ENCODE results near the gene SWSAP1. TPM values are rescaled to one million over a fixed set of nuclear protein-coding genes. Genes with fewer than 3 reads are reported as not detected.

The SWSAP1 gene
- total RNA-seq, 4 donors from 2014 or later = 0.66 to 1.7 (median 1.5) TPM

DNA sequence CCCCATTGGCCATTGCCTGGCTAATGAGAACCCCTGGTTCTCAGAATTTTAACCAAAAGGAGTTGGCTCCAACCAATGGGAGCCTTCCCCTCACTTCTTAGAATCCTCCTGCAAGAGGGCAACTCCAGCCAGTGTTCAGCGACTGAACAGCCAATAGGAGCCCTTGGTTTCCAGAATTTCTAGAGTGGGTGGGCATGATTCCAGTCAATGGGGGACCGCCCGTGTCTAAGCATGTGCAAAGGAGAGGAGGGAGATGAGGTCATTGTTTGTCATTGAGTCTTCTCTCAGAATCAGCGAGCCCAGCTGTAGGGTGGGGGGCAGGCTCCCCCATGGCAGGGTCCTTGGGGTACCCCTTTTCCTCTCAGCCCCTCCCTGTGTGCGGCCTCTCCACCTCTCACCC, 9.5 kb upstream of the SWSAP1 start:
- 65% methylated on average over 5 of the region's 5 CpGs for WGBS
- no peak for TF ChIP-seq POLR2AphosphoS5 (IDR thresholded peaks at IDR 0.05)
- no peak for TF ChIP-seq EP300 (IDR thresholded peaks at IDR 0.05)
- no peak for TF ChIP-seq POLR2A (IDR thresholded peaks at IDR 0.05; ENCODE audit: low read depth)
- TF ChIP-seq, protein P1, sequence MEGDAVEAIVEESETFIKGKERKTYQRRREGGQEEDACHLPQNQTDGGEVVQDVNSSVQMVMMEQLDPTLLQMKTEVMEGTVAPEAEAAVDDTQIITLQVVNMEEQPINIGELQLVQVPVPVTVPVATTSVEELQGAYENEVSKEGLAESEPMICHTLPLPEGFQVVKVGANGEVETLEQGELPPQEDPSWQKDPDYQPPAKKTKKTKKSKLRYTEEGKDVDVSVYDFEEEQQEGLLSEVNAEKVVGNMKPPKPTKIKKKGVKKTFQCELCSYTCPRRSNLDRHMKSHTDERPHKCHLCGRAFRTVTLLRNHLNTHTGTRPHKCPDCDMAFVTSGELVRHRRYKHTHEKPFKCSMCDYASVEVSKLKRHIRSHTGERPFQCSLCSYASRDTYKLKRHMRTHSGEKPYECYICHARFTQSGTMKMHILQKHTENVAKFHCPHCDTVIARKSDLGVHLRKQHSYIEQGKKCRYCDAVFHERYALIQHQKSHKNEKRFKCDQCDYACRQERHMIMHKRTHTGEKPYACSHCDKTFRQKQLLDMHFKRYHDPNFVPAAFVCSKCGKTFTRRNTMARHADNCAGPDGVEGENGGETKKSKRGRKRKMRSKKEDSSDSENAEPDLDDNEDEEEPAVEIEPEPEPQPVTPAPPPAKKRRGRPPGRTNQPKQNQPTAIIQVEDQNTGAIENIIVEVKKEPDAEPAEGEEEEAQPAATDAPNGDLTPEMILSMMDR (IDR thresholded peaks at IDR 0.05) = no peak
- Histone ChIP-seq H3K4me1 (peaks cover 0 to 10% (median 0%) of the 10 kb centered on the region in 4 donors), H3K4me3 (no peak overlapping the region), H3K9me3 (no peaks in the 10 kb centered on the region), H3K27me3 (no peaks in the 10 kb centered on the region), H3K36me3 (peaks cover 12 to 79% (median 65%) of the 10 kb centered on the region in 4 donors), H3K27ac (replicated peaks in 1 of 4) (no peak overlapping the region)
- no peak for DNase-seq (ENCODE audit: extremely low spot score)
- intact Hi-C loops (cut with DNase I) = no loop called here

DNA sequence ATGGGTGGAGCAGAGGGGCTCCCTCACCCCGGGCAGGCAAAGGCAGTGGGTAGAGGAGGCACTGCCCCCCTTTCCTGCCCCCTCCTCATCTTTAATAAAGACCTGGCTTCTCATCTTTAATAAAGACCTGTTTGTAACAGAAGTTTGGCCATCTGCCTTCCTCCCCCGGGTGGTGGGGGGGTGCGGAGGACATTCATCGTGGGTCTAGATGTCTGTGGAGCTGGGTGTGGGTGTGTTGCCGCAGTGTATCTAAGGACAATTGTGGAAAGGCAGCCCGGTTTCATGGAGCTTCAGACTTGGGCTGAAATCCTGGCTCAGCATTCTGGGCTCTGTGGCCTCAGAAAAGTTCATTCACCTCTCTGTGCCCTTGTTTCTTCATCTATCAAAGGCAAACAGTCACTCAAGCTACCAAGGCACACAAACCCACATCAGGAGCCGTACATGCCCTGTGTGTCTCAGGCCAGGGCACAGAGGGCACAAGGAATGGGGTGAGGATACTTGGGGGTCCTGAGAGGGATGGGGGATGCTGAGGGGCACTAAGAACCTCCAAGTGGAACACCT, 8.8 kb upstream of the SWSAP1 start:
- WGBS = 64% methylated on average over 7 of the region's 7 CpGs
- Histone ChIP-seq H3K4me3 (no peak overlapping the region), H3K36me3 (peaks cover 12 to 75% (median 61%) of the 10 kb centered on the region in 4 donors), H3K4me1 (peaks cover 0 to 10% (median 0%) of the 10 kb centered on the region in 4 donors), H3K27ac (replicated peaks in 1 of 4) (no peak overlapping the region), H3K27me3 (no peaks in the 10 kb centered on the region), H3K9me3 (no peaks in the 10 kb centered on the region)
- no peak for TF ChIP-seq POLR2AphosphoS5 (IDR thresholded peaks at IDR 0.05)
- TF ChIP-seq POLR2A (IDR thresholded peaks at IDR 0.05; ENCODE audit: low read depth) = no peak
- TF ChIP-seq EP300 (IDR thresholded peaks at IDR 0.05) = no peak
- TF ChIP-seq, protein P1 (IDR thresholded peaks at IDR 0.05) = no peak
- intact Hi-C loops (cut with DNase I) = no loop called here
- DNase-seq (ENCODE audit: extremely low spot score) = no peak

- Histone ChIP-seq H3K4me3 (no peak overlapping the region), H3K9me3 (no peaks in the 10 kb centered on the region), H3K4me1 (peaks cover 0 to 10% (median 0%) of the 10 kb centered on the region in 4 donors), H3K36me3 (peaks cover 5 to 56% (median 42%) of the 10 kb centered on the region in 4 donors), H3K27ac (replicated peaks in 1 of 4) (no peak overlapping the region), H3K27me3 (no peaks in the 10 kb centered on the region)
- intact Hi-C loops (cut with DNase I) = no loop called here
- WGBS = 92% methylated on average over 2 of the region's 2 CpGs
- DNase-seq (ENCODE audit: extremely low spot score) = no peak
- TF ChIP-seq, protein P1 (IDR thresholded peaks at IDR 0.05) = no peak
- TF ChIP-seq POLR2A (IDR thresholded peaks at IDR 0.05; ENCODE audit: low read depth) = no peak
Measured at GRCh38 chr19:11367528-11367927, 6.9 kb upstream of the SWSAP1 start.

GRCh38 chr19:11370744-11371143, 3.7 kb upstream of the SWSAP1 start:
- no peak overlapping the region for H3K4me3 ChIP-seq
- H3K27me3 ChIP-seq = no peaks in the 10 kb centered on the region
- peaks cover 12 to 18% (median 14%) of the 10 kb centered on the region in 4 donors for H3K4me1 ChIP-seq
- no peak for TF ChIP-seq POLR2A (IDR thresholded peaks at IDR 0.05; ENCODE audit: low read depth)
- TF ChIP-seq EP300 (IDR thresholded peaks at IDR 0.05) = no peak
- TF ChIP-seq POLR2AphosphoS5 (IDR thresholded peaks at IDR 0.05) = no peak
- TF ChIP-seq, protein P1 (IDR thresholded peaks at IDR 0.05) = no peak
- no peak for DNase-seq (ENCODE audit: extremely low spot score)
- H3K9me3 ChIP-seq = no peaks in the 10 kb centered on the region
- intact Hi-C loops (cut with DNase I) = no loop called here
- no peak overlapping the region for H3K27ac ChIP-seq (replicated peaks in 1 of 4)
- 88% methylated on average over 2 of the region's 2 CpGs for WGBS
- H3K36me3 ChIP-seq = peaks cover 0 to 23% (median 18%) of the 10 kb centered on the region in 4 donors

All from esophagus muscularis mucosa (tissue), 4 donors.